CD4-positive, alpha-beta T cell treated with Interleukin-10 for 1 hour (primary cell): ENCODE measurements around the gene TRPV5.

Source experiments
- DNase-seq: peaks from one replicate; pipeline ENCODE4 v3.0.0-alpha.2; 2020

Gene TRPV5

DNA sequence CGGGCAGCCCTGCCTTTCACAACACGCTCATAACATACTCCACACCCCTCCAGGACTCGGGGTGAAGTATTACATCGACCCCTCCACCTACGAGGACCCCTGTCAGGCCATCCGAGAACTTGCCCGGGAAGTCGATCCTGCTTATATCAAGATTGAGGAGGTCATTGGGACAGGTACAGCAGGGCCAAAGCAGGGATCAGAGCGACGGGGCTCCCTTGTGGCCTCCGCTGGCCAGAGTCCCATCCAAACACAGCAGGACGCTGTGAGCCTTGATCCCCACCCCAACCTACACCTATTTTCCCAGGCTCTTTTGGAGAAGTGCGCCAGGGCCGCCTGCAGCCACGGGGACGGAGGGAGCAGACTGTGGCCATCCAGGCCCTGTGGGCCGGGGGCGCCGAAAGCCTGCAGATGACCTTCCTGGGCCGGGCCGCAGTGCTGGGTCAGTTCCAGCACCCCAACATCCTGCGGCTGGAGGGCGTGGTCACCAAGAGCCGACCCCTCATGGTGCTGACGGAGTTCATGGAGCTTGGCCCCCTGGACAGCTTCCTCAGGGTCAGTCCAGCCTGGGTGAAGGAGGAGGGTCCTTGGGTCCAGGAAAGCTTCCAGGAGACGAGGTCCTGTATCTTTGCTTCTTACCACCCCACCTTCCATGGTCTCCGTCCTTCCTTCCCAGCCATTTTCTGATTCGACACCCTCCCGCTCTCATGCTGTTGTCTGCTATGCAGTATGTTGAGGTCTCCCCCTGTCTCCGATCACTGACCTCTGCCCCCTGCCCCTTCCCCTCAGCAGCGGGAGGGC, 65.2 kb downstream of the TRPV5 start:
- no peak for DNase-seq

DNA sequence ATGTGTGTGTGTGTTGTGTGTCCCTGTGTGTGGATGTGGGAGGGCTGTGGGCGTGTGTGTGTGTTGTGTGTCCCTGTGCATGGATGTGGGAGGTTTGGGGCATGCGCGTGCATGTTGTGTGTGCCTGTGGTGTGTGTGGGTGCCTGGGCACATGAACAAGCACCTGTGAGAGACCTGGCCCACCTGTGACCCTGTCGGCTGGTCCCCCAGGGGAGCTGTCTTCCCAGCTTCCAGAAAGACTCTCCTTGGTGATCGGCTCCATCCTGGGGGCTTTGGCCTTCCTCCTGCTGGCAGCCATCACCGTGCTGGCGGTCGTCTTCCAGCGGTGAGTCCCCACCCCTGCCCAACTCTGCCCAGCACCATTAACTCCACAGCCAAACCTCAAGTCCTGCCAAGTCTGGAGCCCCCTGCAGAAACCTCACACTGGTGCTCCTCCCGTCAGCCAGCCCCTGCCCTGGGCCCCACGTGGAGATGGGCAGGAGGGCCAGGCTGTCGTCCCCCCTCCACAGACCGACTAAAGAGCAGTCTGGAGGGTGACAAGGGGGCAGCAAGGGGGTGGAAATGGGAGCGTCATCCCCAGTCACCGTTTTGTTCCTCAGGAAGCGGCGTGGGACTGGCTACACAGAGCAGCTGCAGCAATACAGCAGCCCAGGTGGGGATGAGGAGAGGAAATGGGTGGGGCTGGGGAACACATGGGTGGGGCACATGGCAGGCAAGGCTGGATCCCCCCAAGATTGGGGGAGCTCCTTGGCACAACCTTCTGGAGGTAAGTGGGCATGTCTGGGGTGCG, 66.0 kb downstream of the TRPV5 start:
- no peak for DNase-seq

DNA sequence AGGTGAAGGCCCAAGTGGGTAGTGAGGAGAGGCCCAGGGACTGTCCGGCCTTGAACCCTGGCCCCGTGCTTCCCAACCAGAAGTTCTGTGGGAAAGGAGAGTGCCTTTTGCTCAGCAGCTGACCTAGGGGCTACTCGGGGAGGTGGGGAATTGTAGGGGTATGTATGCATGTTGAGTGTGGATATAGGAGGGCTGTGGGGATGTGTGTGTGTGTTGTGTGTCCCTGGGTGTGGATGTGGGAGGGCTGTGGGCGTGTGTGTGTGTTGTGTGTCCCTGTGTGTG, 66.5 kb downstream of the TRPV5 start:
- DNase-seq = no peak

- DNase-seq = peak; percentile 28
Measured at GRCh38 chr7:142866361-142867096, 67.0 kb downstream of the TRPV5 start.

DNA sequence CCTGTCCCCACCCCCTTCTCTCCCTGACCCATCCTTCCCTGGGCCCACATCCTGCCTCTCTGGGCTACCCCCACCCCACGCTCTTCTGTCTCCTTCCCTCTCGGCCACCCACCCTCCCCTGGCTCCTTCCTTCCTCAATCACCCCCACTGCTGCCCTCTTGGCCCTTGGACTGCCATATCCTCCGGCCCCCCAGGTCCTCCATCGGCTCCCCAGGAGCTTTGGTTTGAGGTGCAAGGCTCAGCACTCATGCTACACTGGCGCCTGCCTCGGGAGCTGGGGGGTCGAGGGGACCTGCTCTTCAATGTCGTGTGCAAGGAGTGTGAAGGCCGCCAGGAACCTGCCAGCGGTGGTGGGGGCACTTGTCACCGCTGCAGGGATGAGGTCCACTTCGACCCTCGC, 67.8 kb downstream of the TRPV5 start:
- DNase-seq = no peak

GRCh38 chr7:142864980-142865747, 68.4 kb downstream of the TRPV5 start:
- DNase-seq = no peak

DNA sequence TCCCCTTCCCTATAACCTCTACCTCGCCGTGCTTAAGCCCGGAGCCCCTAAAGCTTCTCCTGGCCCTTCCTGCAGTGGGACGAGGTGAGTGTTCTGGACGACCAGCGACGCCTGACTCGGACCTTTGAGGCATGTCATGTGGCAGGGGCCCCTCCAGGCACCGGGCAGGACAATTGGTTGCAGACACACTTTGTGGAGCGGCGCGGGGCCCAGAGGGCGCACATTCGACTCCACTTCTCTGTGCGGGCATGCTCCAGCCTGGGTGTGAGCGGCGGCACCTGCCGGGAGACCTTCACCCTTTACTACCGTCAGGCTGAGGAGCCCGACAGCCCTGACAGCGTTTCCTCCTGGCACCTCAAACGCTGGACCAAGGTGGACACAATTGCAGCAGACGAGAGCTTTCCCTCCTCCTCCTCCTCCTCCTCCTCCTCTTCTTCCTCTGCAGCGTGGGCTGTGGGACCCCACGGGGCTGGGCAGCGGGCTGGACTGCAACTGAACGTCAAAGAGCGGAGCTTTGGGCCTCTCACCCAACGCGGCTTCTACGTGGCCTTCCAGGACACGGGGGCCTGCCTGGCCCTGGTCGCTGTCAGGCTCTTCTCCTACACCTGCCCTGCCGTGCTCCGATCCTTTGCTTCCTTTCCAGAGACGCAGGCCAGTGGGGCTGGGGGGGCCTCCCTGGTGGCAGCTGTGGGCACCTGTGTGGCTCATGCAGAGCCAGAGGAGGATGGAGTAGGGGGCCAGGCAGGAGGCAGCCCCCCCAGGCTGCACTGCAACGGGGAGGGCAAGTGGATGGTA, 69.5 kb downstream of the TRPV5 start:
- no peak for DNase-seq

- no peak for DNase-seq
Measured at GRCh38 chr7:142862786-142863400, 70.7 kb downstream of the TRPV5 start.

DNA sequence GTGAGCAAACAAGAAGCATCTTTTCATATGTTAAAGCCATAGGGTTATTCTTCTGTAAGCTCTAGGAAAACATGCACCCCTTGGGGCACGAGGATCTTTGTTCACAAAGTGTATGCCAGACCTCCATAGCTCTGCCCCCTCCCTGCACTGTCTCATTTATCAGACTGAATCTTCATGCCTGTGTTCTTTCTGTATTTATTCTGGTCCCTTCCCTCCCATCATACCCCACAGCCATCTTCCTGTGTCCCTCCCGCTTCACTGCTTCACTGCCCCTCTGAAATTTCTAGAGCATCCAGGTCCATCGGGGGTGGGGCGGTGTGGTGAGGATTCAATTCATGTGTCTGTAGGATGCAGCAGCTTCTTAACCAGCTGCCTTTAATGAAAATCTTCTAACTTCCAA, 71.2 kb downstream of the TRPV5 start:
- DNase-seq = no peak

DNA sequence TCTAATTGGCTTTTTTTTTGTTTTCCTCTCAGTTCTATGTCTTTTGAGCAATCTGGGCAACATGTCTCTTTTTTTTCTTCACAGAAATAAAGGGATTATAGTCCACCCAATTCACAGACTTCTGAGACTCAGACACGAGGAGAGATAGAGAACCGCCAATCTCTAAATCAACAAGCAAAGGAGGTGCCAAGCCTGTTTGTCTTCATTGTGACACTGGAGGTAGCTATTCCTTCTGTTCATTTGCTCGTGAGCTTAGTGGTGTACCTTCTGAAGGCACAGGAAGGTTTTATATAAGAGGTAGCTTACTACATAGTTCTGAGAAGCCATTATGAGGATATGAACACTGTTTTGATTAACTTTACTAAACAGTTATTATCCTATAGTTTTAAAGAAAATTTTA, 72.6 kb downstream of the TRPV5 start:
- DNase-seq = no peak

DNA sequence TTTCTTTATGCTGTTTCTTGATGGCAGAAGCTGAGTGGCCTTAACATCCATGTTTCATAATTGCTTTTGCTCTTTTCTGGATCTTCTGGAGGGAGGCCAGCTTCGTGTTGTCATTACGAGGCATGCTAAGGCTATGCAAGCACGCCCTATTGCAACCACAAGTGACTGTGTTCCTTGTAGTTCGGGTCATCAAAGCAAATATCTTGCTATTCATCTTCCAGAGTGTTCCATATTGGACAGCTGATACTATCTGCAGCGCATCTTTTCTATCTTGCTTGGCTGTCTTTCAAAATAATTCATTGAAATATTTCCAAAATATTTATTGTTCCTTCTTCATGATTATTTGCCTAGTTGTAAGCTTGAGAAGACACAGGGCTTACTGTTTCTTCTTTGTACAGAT, 73.7 kb downstream of the TRPV5 start:
- no peak for DNase-seq

- DNase-seq = no peak
Measured at GRCh38 chr7:142859411-142859810, 74.1 kb downstream of the TRPV5 start.
